CD4-positive, alpha-beta T cell (primary cell): ENCODE results near the gene LAIR1. TPM values are rescaled to one million over a fixed set of nuclear protein-coding genes. Genes with fewer than 3 reads are reported as not detected.

Experiments
- ATAC-seq: fragments of 200-7000 bp; cut with Tn5 transposase; one replicate; pipeline ENCODE4 v1.10.0; 2022; ENCODE audit warnings: mild to moderate bottlenecking; ENCODE audit not compliant: poor library complexity
- CTCF ChIA-PET: fragments of 350-600 bp; sonication (Branson Sonifier 250); formaldehyde crosslinking; loops from one replicate; lab custom pipeline; 2021; ENCODE audit warnings: antibody characterized with exemption, inconsistent platforms; lab: Charles Lee
- POLR2A ChIA-PET: fragments of 350-600 bp; sonication (Branson Sonifier 250); formaldehyde crosslinking; loops from one replicate; lab custom pipeline; 2021; ENCODE audit warnings: antibody characterized with exemption, inconsistent platforms; lab: Charles Lee
- DNase-seq, 14 experiments: peaks; one replicate each; pipeline ENCODE4 v3.0.0-alpha.2; 2013 to 2020; ENCODE audit warnings: mixed read lengths in 2 of 14
- H3K27ac ChIP-seq, 2 donors: one replicate each; pipeline versions ENCODE4 v1.5.1 to v1.7.0; 2013; ENCODE audit warnings: low read length in 2 of 2, low read depth in 1 of 2, mild to moderate bottlenecking in 1 of 2
- H3K27me3 ChIP-seq, 2 experiments: 1 replicate in 1 of 2; 2 replicates in 1 of 2; pipeline versions ENCODE4 v1.6.1 to v1.7.0; 2013; ENCODE audit warnings: low read length in 2 of 2, control low read depth in 1 of 2, mild to moderate bottlenecking in 1 of 2, moderate library complexity in 1 of 2; ENCODE audit not compliant: insufficient read depth in 2 of 2, control insufficient read depth in 1 of 2
- H3K36me3 ChIP-seq: one replicate; pipeline ENCODE4 v1.6.1; 2013; ENCODE audit warnings: low read length, control low read depth; ENCODE audit not compliant: insufficient read depth
- H3K4me1 ChIP-seq: one replicate; pipeline ENCODE4 v1.6.1; 2013; ENCODE audit warnings: low read length, control low read depth; ENCODE audit not compliant: insufficient read depth
- H3K4me3 ChIP-seq: one replicate; pipeline ENCODE4 v1.5.1; 2013; ENCODE audit warnings: mild to moderate bottlenecking, low read length, moderate library complexity
- H3K9me3 ChIP-seq, 2 experiments: 1 replicate in 1 of 2; 2 replicates in 1 of 2; pipeline versions ENCODE4 v1.6.1 to v1.7.0; 2013; ENCODE audit warnings: low read length in 2 of 2, mild to moderate bottlenecking in 2 of 2, control low read depth in 1 of 2, moderate library complexity in 1 of 2; ENCODE audit not compliant: control insufficient read depth in 1 of 2, insufficient read depth in 1 of 2
- H3K27ac Mint-ChIP-seq: one replicate; pipeline ENCODE4 v1.8.0; 2020; ENCODE audit warnings: mixed read lengths
- H3K27me3 Mint-ChIP-seq: one replicate; pipeline ENCODE4 v1.8.0; 2021; ENCODE audit warnings: mixed read lengths
- H3K36me3 Mint-ChIP-seq: one replicate; pipeline ENCODE4 v1.8.0; 2021; ENCODE audit warnings: low read depth, mixed read lengths
- H3K4me1 Mint-ChIP-seq: one replicate; pipeline ENCODE4 v1.8.0; 2021; ENCODE audit warnings: low read depth, mixed read lengths
- H3K4me3 Mint-ChIP-seq: one replicate; pipeline ENCODE4 v1.8.0; 2020; ENCODE audit warnings: mild to moderate bottlenecking, mixed read lengths
- H3K9me3 Mint-ChIP-seq: one replicate; pipeline ENCODE4 v1.8.0; 2020; ENCODE audit warnings: mixed read lengths
- intact Hi-C, 2 experiments: fragments of 100-400 bp; cut with DNase I in 1 of 2; cut with micrococcal nuclease in 1 of 2; formaldehyde crosslinking; loops; one replicate each; pipeline versions ENCODE4 v1.15.1 to v1.9.0; 2023 to 2025; cut with DNase I, micrococcal nuclease
- total RNA-seq, 174 experiments: library from RNA in 2 of 174; stranded (reverse) in 2 of 174; gene quantifications; one replicate each; pipeline ENCODE4 v1.2.3 and lab custom pipeline; 2021 to 2026
- TF ChIP-seq, protein P1 (sequence below): fragments of 200-600 bp; IDR thresholded peaks from one replicate; pipeline ENCODE4 v1.8.0; 2022; ENCODE audit warnings: antibody characterized with exemption, mild to moderate bottlenecking

The LAIR1 gene
- total RNA-seq, 2 experiments from 2014 or later, result 12.3 to 14.4 TPM

DNA sequence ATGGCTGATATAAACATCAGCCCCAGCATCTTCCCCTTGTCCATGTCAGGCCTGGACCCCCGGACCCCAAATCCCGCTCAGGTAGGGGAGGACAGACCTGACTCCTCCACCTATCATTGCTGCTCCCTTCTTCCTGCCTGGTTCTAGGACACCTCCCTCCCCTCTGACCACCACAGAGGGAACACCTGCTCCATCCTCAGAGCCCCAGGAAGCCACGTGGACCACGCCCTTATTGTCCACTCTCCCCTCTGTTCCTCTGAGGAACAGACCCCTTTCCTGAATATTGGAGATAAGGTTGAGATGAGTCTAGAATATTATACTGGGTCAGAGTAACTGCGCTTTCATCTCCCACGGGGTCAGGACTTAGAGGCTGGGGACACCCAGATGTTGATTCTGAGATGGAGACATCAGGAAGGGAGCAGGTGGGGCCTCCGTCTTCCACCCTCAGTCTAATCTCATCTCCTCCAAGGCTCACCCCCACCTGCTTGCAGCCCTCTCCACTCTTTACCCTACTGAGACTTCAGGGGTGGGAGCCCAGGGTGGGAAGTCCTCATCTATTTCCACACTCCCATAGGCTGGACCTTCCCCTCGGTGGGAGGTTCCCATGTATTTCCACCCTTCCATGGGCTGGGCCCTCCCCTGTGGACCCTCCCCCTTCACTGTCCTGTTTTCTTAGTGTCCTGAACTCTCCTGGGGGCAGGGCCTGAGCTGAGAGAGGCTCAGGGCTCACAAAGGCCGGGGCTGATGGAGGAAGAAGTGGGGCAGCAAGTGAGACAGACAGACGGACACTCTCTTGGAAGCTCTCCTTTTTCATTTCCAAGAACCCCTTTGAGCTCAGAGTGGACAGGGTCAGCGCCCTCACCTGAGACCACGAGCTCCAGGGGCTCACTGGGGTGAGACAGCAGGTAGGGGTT is 28.5 kb downstream of the LAIR1 start:
- Mint-ChIP-seq H3K27me3 (peaks cover 5% of the 10 kb centered on the region), H3K9me3 (no peaks in the 10 kb centered on the region), H3K36me3 (no peaks in the 10 kb centered on the region), H3K27ac (no peak overlapping the region), H3K4me3 (no peak overlapping the region), H3K4me1 (no peaks in the 10 kb centered on the region)
- TF ChIP-seq, protein P1, sequence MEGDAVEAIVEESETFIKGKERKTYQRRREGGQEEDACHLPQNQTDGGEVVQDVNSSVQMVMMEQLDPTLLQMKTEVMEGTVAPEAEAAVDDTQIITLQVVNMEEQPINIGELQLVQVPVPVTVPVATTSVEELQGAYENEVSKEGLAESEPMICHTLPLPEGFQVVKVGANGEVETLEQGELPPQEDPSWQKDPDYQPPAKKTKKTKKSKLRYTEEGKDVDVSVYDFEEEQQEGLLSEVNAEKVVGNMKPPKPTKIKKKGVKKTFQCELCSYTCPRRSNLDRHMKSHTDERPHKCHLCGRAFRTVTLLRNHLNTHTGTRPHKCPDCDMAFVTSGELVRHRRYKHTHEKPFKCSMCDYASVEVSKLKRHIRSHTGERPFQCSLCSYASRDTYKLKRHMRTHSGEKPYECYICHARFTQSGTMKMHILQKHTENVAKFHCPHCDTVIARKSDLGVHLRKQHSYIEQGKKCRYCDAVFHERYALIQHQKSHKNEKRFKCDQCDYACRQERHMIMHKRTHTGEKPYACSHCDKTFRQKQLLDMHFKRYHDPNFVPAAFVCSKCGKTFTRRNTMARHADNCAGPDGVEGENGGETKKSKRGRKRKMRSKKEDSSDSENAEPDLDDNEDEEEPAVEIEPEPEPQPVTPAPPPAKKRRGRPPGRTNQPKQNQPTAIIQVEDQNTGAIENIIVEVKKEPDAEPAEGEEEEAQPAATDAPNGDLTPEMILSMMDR, result no peak
- no peaks in the 10 kb centered on the region for H3K27me3 ChIP-seq
- no peaks in the 10 kb centered on the region for H3K9me3 ChIP-seq
- H3K36me3 ChIP-seq, result no peaks in the 10 kb centered on the region
- POLR2A ChIA-PET, result no interaction called here
- intact Hi-C loops, result no loop called here
- no peak overlapping the region for H3K27ac ChIP-seq
- ATAC-seq (no peak), DNase-seq (no peak)
- H3K4me3 ChIP-seq, result no peak overlapping the region
- CTCF ChIA-PET, result no interaction called here
- H3K4me1 ChIP-seq, result no peaks in the 10 kb centered on the region

DNA sequence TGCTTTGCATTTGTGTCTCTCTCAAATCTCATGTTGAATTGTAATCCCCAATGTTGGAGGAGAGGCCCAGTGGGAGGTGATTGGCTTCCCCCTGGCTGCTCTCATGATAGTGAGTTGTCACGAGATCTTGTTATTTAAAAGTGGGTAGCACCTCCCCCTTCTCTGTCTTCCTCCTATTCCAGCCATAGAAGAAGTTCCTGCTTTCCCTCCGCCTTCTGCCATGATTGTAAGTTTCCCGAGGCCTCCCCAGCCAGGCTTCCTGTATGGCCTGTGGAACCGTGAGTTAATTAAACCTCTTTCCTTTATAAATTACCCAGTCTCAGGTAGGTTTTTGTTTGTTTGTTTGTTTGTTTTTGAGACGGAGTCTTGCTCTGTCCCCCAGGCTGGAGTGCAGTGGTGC is 29.6 kb downstream of the LAIR1 start:
- no peaks in the 10 kb centered on the region for H3K9me3 Mint-ChIP-seq
- intact Hi-C loops, result no loop called here
- ChIA-PET CTCF (no interaction called here), POLR2A (no interaction called here)
- no peaks in the 10 kb centered on the region for H3K4me1 Mint-ChIP-seq
- DNase-seq (peak in 1 of 14 experiments; percentile 13), ATAC-seq (no peak)
- H3K4me1 ChIP-seq, result no peaks in the 10 kb centered on the region
- no peak overlapping the region for H3K4me3 ChIP-seq
- peaks cover 5% of the 10 kb centered on the region for H3K27me3 Mint-ChIP-seq
- no peak overlapping the region for H3K27ac Mint-ChIP-seq
- H3K4me3 Mint-ChIP-seq, result no peak overlapping the region
- no peaks in the 10 kb centered on the region for H3K9me3 ChIP-seq
- H3K27me3 ChIP-seq, result no peaks in the 10 kb centered on the region
- H3K36me3 ChIP-seq, result no peaks in the 10 kb centered on the region
- no peak overlapping the region for H3K27ac ChIP-seq
- TF ChIP-seq, protein P1, result no peak
- H3K36me3 Mint-ChIP-seq, result no peaks in the 10 kb centered on the region

DNA sequence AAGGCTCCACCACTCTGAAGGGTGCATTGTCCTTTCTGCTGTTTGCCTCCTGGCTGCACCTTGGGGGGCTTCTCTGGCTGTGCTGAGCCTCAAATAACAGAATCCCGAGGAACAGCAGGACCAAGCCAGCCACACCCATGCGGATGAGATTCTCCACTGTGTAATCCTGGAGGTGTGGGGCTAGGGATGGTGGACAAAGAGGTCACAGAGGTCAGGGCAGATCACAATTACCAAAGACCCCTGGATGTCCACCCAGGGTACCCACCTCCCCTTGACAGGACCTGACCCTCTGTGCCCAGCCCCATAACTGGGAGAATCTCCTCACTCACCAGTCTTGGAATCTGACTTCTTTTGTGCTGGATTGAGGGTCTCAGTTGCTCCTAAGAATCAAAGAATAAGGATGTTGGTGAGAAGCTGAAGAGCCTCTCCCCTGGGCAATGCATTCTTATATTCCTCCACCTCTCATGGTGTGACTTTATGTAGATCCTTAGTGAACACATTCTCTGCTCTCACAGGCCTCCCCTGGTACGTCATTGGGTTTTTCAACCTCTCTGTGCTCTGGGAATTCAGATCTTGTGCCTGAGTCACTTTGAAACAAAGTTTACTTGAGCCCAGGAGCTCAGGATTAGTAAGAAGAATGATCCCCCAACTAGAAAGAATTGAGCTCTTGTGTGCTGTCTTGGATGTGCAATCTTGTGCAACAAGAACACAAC is 31.0 kb downstream of the LAIR1 start:
- Histone ChIP-seq H3K4me1 (no peaks in the 10 kb centered on the region), H3K4me3 (no peak overlapping the region), H3K36me3 (no peaks in the 10 kb centered on the region), H3K9me3 (no peaks in the 10 kb centered on the region), H3K27me3 (no peaks in the 10 kb centered on the region), H3K27ac (no peak overlapping the region)
- H3K9me3 Mint-ChIP-seq, result no peaks in the 10 kb centered on the region
- no peak overlapping the region for H3K27ac Mint-ChIP-seq
- ChIA-PET CTCF (no interaction called here), POLR2A (no interaction called here)
- no peak overlapping the region for H3K4me3 Mint-ChIP-seq
- H3K27me3 Mint-ChIP-seq, result no peaks in the 10 kb centered on the region
- no peaks in the 10 kb centered on the region for H3K36me3 Mint-ChIP-seq
- TF ChIP-seq, protein P1, result no peak
- no peak for ATAC-seq
- DNase-seq, result no peak
- intact Hi-C loops, result no loop called here
- H3K4me1 Mint-ChIP-seq, result no peaks in the 10 kb centered on the region
